ENCODE data around the gene PHF8. TPM values are rescaled to one million over a fixed set of nuclear protein-coding genes. Genes with fewer than 3 reads are reported as not detected.

PHF8 gene
- total and polyA plus RNA-seq, 9 of the 15 experiments (the other 6 are each of a cell fraction or from before 2014, with no cell fraction given), result 2.5 to 25.7 (median 12.1) TPM

- no peak for TF ChIP-seq ZNF184 (CRISPR knock-in tag; IDR thresholded peaks at IDR 0.05)
- no peak for TF ChIP-seq ZNF655 (CRISPR knock-in tag; IDR thresholded peaks at IDR 0.05)
- TF ChIP-seq ETV6 (IDR thresholded peaks at IDR 0.05; ENCODE audit: borderline replicate concordance in 1 of 2, low read depth in 2 of 2, low read length in 1 of 2), result no peak
- no peak for TF ChIP-seq ETV6 (CRISPR knock-in tag; IDR thresholded peaks at IDR 0.05; ENCODE audit: borderline replicate concordance)
- TF ChIP-seq MAFF (IDR thresholded peaks at IDR 0.05; ENCODE audit: low read length), result no peak
- TF ChIP-seq ZNF143 (CRISPR knock-in tag; IDR thresholded peaks at IDR 0.05), result no peak
- no peak for TF ChIP-seq JUN (IDR thresholded peaks at IDR 0.05; ENCODE audit: borderline replicate concordance, low read depth, low read length)
- TF ChIP-seq JUN (CRISPR knock-in tag; IDR thresholded peaks at IDR 0.05; ENCODE audit: borderline replicate concordance), result no peak
- TF ChIP-seq ZNF316 (IDR thresholded peaks at IDR 0.05), result no peak
- TF ChIP-seq SAFB (IDR thresholded peaks at IDR 0.05; ENCODE audit: borderline replicate concordance, low read depth, low read length), result no peak
- TF ChIP-seq THAP7 (CRISPR knock-in tag; IDR thresholded peaks at IDR 0.05), result no peak
- TF ChIP-seq ERF (CRISPR knock-in tag; IDR thresholded peaks at IDR 0.05), result no peak
- no peak for TF ChIP-seq ZNF3 (CRISPR knock-in tag; IDR thresholded peaks at IDR 0.05)
- no peak for TF ChIP-seq USF2 (CRISPR knock-in tag; IDR thresholded peaks at IDR 0.05)
- no peak for TF ChIP-seq ETS2 (tag; IDR thresholded peaks at IDR 0.05; ENCODE audit: borderline replicate concordance, poor library complexity, severe bottlenecking)
- no peak for TF ChIP-seq ARID2 (IDR thresholded peaks at IDR 0.05)
- peak; percentile 87 for TF ChIP-seq HNRNPLL (IDR thresholded peaks at IDR 0.05; ENCODE audit: low read depth, low read length, poor library complexity, severe bottlenecking)
- TF ChIP-seq FOXA1 (IDR thresholded peaks at IDR 0.05; ENCODE audit: borderline replicate concordance), result no peak
- TF ChIP-seq SMARCA5 (IDR thresholded peaks at IDR 0.05), result no peak
- no peak for TF ChIP-seq ADNP (tag; IDR thresholded peaks at IDR 0.05)
- 0 out of 4 replicates have a peak, but pooled peaks of 1 of the 2 experiments have one; percentile 52 for TF ChIP-seq HDAC1 (IDR thresholded peaks at IDR 0.05)
- peak; percentile 54 for TF ChIP-seq SAP30 (IDR thresholded peaks at IDR 0.05; ENCODE audit: borderline replicate concordance, insufficient read depth, low read depth, low read length, poor library complexity, severe bottlenecking)
- no peak for TF ChIP-seq ZNF133 (CRISPR knock-in tag; IDR thresholded peaks at IDR 0.05)
- no peak for TF ChIP-seq SRSF3 (IDR thresholded peaks at IDR 0.05; ENCODE audit: insufficient read depth, low read length)
- TF ChIP-seq CGGBP1 (CRISPR knock-in tag; IDR thresholded peaks at IDR 0.05), result no peak
- no peak for TF ChIP-seq CTCF (IDR thresholded peaks at IDR 0.05 in 2 of 3, conservative IDR thresholded peaks at IDR 0.05 in 1 of 3; ENCODE audit: insufficient read depth in 2 of 3, low read depth in 1 of 3, low read length in 3 of 3)
Observed at GRCh38 chrX:54043541-54044125, 640 bp downstream of the PHF8 start (continued).

All from K562 (cell line).